ENCODE measurements around the gene LHFPL6.

The LHFPL6 gene

GRCh38 chr13:39528661-39528980 is 74.4 kb downstream of the LHFPL6 start:
- no peak for DNase-seq (ENCODE audit: low read depth)
- H3K4me3 ChIP-seq (ENCODE audit: control insufficient read depth, low read depth, low read length): no peak overlapping the region
- no peak for TF ChIP-seq CTCF (conservative IDR thresholded peaks at IDR 0.05; ENCODE audit: control insufficient read depth, insufficient read depth, low read depth, low read length)

- H3K4me3 ChIP-seq (ENCODE audit: control insufficient read depth, low read depth, low read length): no peak overlapping the region
- peak; percentile 96 for DNase-seq (ENCODE audit: low read depth)
- no peak for TF ChIP-seq CTCF (conservative IDR thresholded peaks at IDR 0.05; ENCODE audit: control insufficient read depth, insufficient read depth, low read depth, low read length)
Observed at GRCh38 chr13:39527961-39528660, 74.9 kb downstream of the LHFPL6 start.

GRCh38 chr13:39527301-39527700 is 75.7 kb downstream of the LHFPL6 start:
- TF ChIP-seq CTCF (conservative IDR thresholded peaks at IDR 0.05; ENCODE audit: control insufficient read depth, insufficient read depth, low read depth, low read length): no peak
- no peak for DNase-seq (ENCODE audit: low read depth)
- no peak overlapping the region for H3K4me3 ChIP-seq (ENCODE audit: control insufficient read depth, low read depth, low read length)

GRCh38 chr13:39526499-39526898 is 76.5 kb downstream of the LHFPL6 start:
- DNase-seq (ENCODE audit: low read depth): no peak
- no peak overlapping the region for H3K4me3 ChIP-seq (ENCODE audit: control insufficient read depth, low read depth, low read length)
- TF ChIP-seq CTCF (conservative IDR thresholded peaks at IDR 0.05; ENCODE audit: control insufficient read depth, insufficient read depth, low read depth, low read length): no peak

- no peak for TF ChIP-seq CTCF (conservative IDR thresholded peaks at IDR 0.05; ENCODE audit: control insufficient read depth, insufficient read depth, low read depth, low read length)
- H3K4me3 ChIP-seq (ENCODE audit: control insufficient read depth, low read depth, low read length): no peak overlapping the region
- DNase-seq (ENCODE audit: low read depth): no peak
Observed at GRCh38 chr13:39525506-39525905, 77.5 kb downstream of the LHFPL6 start.

GRCh38 chr13:39524795-39525194 is 78.2 kb downstream of the LHFPL6 start:
- no peak for DNase-seq (ENCODE audit: low read depth)
- TF ChIP-seq CTCF (conservative IDR thresholded peaks at IDR 0.05; ENCODE audit: control insufficient read depth, insufficient read depth, low read depth, low read length): no peak
- H3K4me3 ChIP-seq (ENCODE audit: control insufficient read depth, low read depth, low read length): no peak overlapping the region

- TF ChIP-seq CTCF (conservative IDR thresholded peaks at IDR 0.05; ENCODE audit: control insufficient read depth, insufficient read depth, low read depth, low read length): no peak
- DNase-seq (ENCODE audit: low read depth): no peak
- no peak overlapping the region for H3K4me3 ChIP-seq (ENCODE audit: control insufficient read depth, low read depth, low read length)
Observed at GRCh38 chr13:39522329-39522728, 80.7 kb downstream of the LHFPL6 start.

All from fibroblast of mammary gland (primary cell).